Measurements from ENCODE around the gene TWNK.

GRCh38 chr10:101006593-101007098 is 19.3 kb downstream of the TWNK start:
- TF ChIP-seq MXD4 (CRISPR knock-in tag; IDR thresholded peaks at IDR 0.05; ENCODE audit: borderline replicate concordance) (no peak), CREM (CRISPR knock-in tag; IDR thresholded peaks at IDR 0.05) (no peak), CTCF (IDR thresholded peaks at IDR 0.05) (no peak), FOXK1 (CRISPR knock-in tag; IDR thresholded peaks at IDR 0.05) (no peak), ATF3 (CRISPR knock-in tag; conservative IDR thresholded peaks at IDR 0.05) (no peak), ELF4 (CRISPR knock-in tag; IDR thresholded peaks at IDR 0.05; ENCODE audit: low read depth) (no peak)
